Ishikawa (cell line): Measurements from ENCODE around the gene OR1K1.

ENCODE experiments used
- CEBPB ChIP-seq: IDR thresholded peaks from 2 replicates; pipeline ENCODE4 v1.6.1; 2012
- RAD21 ChIP-seq: IDR thresholded peaks from 2 replicates; pipeline ENCODE4 v1.6.1; 2012; ENCODE audit warnings: low read depth
- TAF1 ChIP-seq: IDR thresholded peaks from 2 replicates; pipeline ENCODE4 v1.6.1; 2012; ENCODE audit warnings: low read depth, mild to moderate bottlenecking
- TEAD4 ChIP-seq: IDR thresholded peaks from 2 replicates; pipeline ENCODE4 v1.6.1; 2012

DNA sequence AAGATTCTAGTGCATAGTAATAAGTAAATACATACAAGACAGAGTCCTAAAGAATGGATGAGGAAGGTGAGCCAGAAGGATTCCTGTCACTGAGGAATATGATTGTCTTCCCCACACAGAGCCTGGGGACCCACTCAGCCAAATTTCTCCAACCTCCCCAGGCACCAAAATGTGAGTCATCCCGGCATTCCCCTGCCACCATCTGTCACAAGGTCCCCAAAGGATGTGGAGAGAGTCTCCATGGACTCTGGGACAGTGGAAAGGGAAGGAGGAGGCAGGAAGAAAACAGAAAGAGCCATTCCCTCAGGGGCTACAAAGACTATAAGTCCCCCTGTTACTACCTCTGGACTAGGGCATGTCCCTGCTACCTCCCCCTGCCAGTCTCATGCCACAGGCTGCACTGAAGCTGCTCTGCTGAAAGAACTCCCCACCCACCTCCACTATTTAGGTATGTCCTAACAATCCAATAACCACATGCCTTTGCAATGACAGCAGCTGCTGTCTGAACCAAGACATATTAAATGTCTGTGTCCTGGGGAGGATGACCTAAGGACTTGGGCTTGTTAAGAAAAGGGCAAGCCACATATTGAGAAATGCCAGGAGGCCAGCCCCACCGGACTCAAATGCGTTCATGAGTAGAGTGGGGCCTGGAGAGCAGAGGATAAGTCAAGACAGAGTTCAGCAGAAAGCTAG lies 21.8 kb upstream of the OR1K1 start:
- TF ChIP-seq TEAD4 (peak; percentile 73), TAF1 (no peak), RAD21 (peak; percentile 4; the same call in 1 of the 2 replicates), CEBPB (no peak)
